ENCODE results near the gene FPGS.

DNA sequence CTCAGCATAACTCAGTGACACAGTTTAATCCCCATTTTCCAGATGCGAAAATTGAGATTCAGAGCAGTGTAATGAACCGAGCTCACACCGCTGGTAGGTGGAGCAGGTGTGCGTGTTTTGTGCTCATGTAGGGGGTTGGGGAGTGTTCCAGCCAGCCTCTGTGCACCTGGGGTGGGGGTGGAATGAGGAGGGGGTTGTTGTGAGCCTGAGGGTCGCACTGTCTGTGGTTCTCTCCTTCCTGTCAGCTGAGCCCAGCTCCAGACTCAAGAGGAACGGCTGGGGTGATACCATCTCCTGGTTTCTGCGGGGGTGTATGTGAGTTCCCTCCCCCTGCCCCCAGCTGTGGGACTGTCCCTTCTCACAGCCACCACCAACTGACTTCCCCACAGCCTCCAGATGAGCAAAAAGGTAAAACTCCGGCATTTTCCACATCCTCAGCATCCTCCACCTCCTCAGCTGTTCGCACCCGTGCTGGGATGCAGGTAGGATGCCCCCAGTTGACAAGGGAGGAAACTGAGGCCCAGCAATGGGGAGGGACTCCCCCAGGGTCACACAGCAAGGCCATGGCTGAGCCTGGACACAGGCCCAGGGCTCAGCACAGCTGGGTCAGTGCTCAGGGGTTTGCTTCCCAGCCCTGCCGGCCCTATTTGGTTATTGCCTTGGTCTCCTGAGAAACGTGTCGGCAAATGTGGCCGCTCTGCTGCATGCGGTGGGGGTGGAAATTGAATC, 26.3 kb upstream of the FPGS start:
- TF ChIP-seq, protein P1, sequence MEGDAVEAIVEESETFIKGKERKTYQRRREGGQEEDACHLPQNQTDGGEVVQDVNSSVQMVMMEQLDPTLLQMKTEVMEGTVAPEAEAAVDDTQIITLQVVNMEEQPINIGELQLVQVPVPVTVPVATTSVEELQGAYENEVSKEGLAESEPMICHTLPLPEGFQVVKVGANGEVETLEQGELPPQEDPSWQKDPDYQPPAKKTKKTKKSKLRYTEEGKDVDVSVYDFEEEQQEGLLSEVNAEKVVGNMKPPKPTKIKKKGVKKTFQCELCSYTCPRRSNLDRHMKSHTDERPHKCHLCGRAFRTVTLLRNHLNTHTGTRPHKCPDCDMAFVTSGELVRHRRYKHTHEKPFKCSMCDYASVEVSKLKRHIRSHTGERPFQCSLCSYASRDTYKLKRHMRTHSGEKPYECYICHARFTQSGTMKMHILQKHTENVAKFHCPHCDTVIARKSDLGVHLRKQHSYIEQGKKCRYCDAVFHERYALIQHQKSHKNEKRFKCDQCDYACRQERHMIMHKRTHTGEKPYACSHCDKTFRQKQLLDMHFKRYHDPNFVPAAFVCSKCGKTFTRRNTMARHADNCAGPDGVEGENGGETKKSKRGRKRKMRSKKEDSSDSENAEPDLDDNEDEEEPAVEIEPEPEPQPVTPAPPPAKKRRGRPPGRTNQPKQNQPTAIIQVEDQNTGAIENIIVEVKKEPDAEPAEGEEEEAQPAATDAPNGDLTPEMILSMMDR (IDR thresholded peaks at IDR 0.05; ENCODE audit: low read depth, low read length, poor library complexity, severe bottlenecking) = no peak
- TF ChIP-seq EZH2phosphoT487 (IDR thresholded peaks at IDR 0.05; ENCODE audit: borderline replicate concordance, low read length) = no peak

Measured in DOHH2 (cell line).